ENCODE results near the gene HSP90AB1. TPM values are rescaled to one million over a fixed set of nuclear protein-coding genes. Genes with fewer than 3 reads are reported as not detected.
A peak's percentile ranks its signal among the peaks of the same experiment; 100 is the strongest.

The HSP90AB1 gene
- total RNA-seq (2021): 1,986 and 2,056 TPM in 2 replicates
- long read RNA-seq, transcript HSP90AB1-201 (12 exons, 2,582 nt): minor isoform, 74 of 21,364 reads
- long read RNA-seq, transcript HSP90AB1-202 (12 exons, 2,674 nt): minor isoform, 10 of 21,364 reads
- long read RNA-seq, transcript HSP90AB1-203 (12 exons, 2,572 nt): major isoform, 18,022 of 21,364 reads
- long read RNA-seq, partial matches to known transcripts: 3,013 of 21,364 reads
- long read RNA-seq, other reads (novel, unspliced or antisense): 244 of 21,364 reads

- H3K9me3 ChIP-seq (ENCODE audit: control insufficient read depth, low read depth, low read length): no peaks in the 10 kb centered on the region
- peaks cover 10% of the 10 kb centered on the region for H3K23me2 ChIP-seq (ENCODE audit: insufficient read length, low read depth, low read length, poor library complexity, severe bottlenecking)
- peak within 1 kb of the TSS; percentile 86 for H3K18ac ChIP-seq (ENCODE audit: insufficient read length, low read depth, low read length)
- no peak within 1 kb of the TSS for H4K91ac ChIP-seq (ENCODE audit: insufficient read length, low read depth, low read length)
- H3K27me3 ChIP-seq (ENCODE audit: insufficient read depth, low read length): no peaks in the 10 kb centered on the region
- no CpG with 5 or more reads among the region's 34 CpGs for WGBS (ENCODE audit: extremely low coverage, insufficient read length, low lambda C conversion rate)
- H4K8ac ChIP-seq (replicated peaks; ENCODE audit: insufficient read length, low read depth, low read length): no peak within 1 kb of the TSS
- H2BK5ac ChIP-seq (ENCODE audit: insufficient read length, low read length): no peak within 1 kb of the TSS
- peaks cover 27% of the 10 kb centered on the region for H3K79me2 ChIP-seq (ENCODE audit: insufficient read depth, low read length)
- H2BK20ac ChIP-seq (ENCODE audit: low read depth, low read length, poor library complexity, severe bottlenecking): no peak within 1 kb of the TSS
- no peak for TF ChIP-seq CTCF (conservative IDR thresholded peaks at IDR 0.05)
- no peak within 1 kb of the TSS for H3K27ac ChIP-seq (ENCODE audit: insufficient read length, low read depth, low read length)
- peaks cover 3 to 4% of the 10 kb centered on the region in 2 experiments; a peak in 3 of 5 replicates for H3K9me3 Mint-ChIP-seq
- peaks cover 12% of the 10 kb centered on the region; the same call in 1 of the 2 replicates for H3K4me1 ChIP-seq (ENCODE audit: insufficient read depth, low read length)
- peaks cover 35 to 41% of the 10 kb centered on the region in 2 experiments for H3K4me1 Mint-ChIP-seq
- no peak within 1 kb of the TSS for H2BK120ac ChIP-seq (ENCODE audit: low read depth, low read length, poor library complexity, severe bottlenecking)
- no peaks in the 10 kb centered on the region for H3K79me1 ChIP-seq (ENCODE audit: insufficient read depth, low read depth, low read length, poor library complexity, severe bottlenecking)
- H3K23ac ChIP-seq (ENCODE audit: insufficient read length, low read depth, low read length): no peak within 1 kb of the TSS
- H3K56ac ChIP-seq (ENCODE audit: insufficient read length, low read depth, low read length): no peak within 1 kb of the TSS
- H2AFZ ChIP-seq (ENCODE audit: low read length): no peak within 1 kb of the TSS
- H3K27ac Mint-ChIP-seq: peak within 1 kb of the TSS; percentile 97 to 100 (median 98)
- peak within 1 kb of the TSS; percentile 76 for H3K4me2 ChIP-seq (ENCODE audit: insufficient read depth, insufficient read length, low read length)
- DNase-seq: peak; percentile 97
- H2BK12ac ChIP-seq (ENCODE audit: insufficient read length, low read depth, low read length): no peak within 1 kb of the TSS
- no peaks in the 10 kb centered on the region for H4K20me1 ChIP-seq (ENCODE audit: control insufficient read depth, insufficient read depth, insufficient read length)
- no peak within 1 kb of the TSS for H2BK15ac ChIP-seq (ENCODE audit: low read depth, low read length)
- peak within 1 kb of the TSS; percentile 86 for H3K14ac ChIP-seq (ENCODE audit: insufficient read depth, low read length)
- H4K5ac ChIP-seq (ENCODE audit: insufficient read length, low read depth, low read length): no peak within 1 kb of the TSS
- no peak within 1 kb of the TSS; the same call in 1 of the 2 replicates for H3K4ac ChIP-seq (ENCODE audit: low read depth, low read length)
- peaks cover 44 to 50% (median 48%) of the 10 kb centered on the region in 3 experiments for H3K36me3 Mint-ChIP-seq (ENCODE audit: insufficient read depth in 1 of 3, low read depth in 3 of 3)
- peak within 1 kb of the TSS; percentile 98 for H3K9ac ChIP-seq (ENCODE audit: extremely low read depth, insufficient read length, low read length)
- peak within 1 kb of the TSS; percentile 99 to 100 for H3K4me3 Mint-ChIP-seq
- H2AK5ac ChIP-seq (ENCODE audit: insufficient read length, low read length): no peak within 1 kb of the TSS
- peaks cover 12% of the 10 kb centered on the region for H3K27me3 Mint-ChIP-seq (ENCODE audit: low read depth)
- H3T11ph ChIP-seq (ENCODE audit: low read length): no peak within 1 kb of the TSS
These were observed at the start of gene HSP90AB1 for GRCh38 chr6:44246663-44247337. HSP90AB1 (plus strand) TSS chr6:44247101; CDS start chr6:44248630, 1,529 bp downstream.
